Measurements from ENCODE around the gene MTNR1A.

The MTNR1A gene

GRCh38 chr4:186570193-186570996 is 15.0 kb upstream of the MTNR1A start:
- TF ChIP-seq EZH2 (IDR thresholded peaks at IDR 0.05; ENCODE audit: borderline replicate concordance, low read depth, low read length, severe bottlenecking) (no peak), CTCF (IDR thresholded peaks at IDR 0.05; ENCODE audit: borderline replicate concordance, extremely low read depth, low read length, poor library complexity, severe bottlenecking) (no peak)
- no peak overlapping the region for H3K9ac ChIP-seq (ENCODE audit: low read depth, low read length)
- no peak overlapping the region for H3K4me2 ChIP-seq (ENCODE audit: insufficient read depth, low read length)
- DNase-seq (no peak), ATAC-seq (ENCODE audit: insufficient read depth, low read depth) (no peak)
- H3K4me3 ChIP-seq (ENCODE audit: low read depth in 1 of 2, low read length in 2 of 2) = no peak overlapping the region
- H3K27me3 ChIP-seq (ENCODE audit: insufficient read depth, low read length, poor library complexity) = no peaks in the 10 kb centered on the region
- H3K9me3 ChIP-seq (ENCODE audit: insufficient read depth, low read length, severe bottlenecking) = no peaks in the 10 kb centered on the region
- no peaks in the 10 kb centered on the region for H3K36me3 ChIP-seq (ENCODE audit: insufficient read depth, low read length)
- H3K27ac ChIP-seq (ENCODE audit: low read length) = no peak overlapping the region
- H2AFZ ChIP-seq (ENCODE audit: low read depth, low read length) = no peak overlapping the region
- no peaks in the 10 kb centered on the region for H3K79me2 ChIP-seq (ENCODE audit: insufficient read depth, low read length)
- no peaks in the 10 kb centered on the region for H4K20me1 ChIP-seq (ENCODE audit: insufficient read depth, low read length)
- H3K4me1 ChIP-seq (ENCODE audit: insufficient read depth, low read length) = no peaks in the 10 kb centered on the region

- no peak overlapping the region for H3K27ac ChIP-seq (ENCODE audit: low read length)
- TF ChIP-seq CTCF (IDR thresholded peaks at IDR 0.05; ENCODE audit: borderline replicate concordance, extremely low read depth, low read length, poor library complexity, severe bottlenecking) = no peak
- TF ChIP-seq EZH2 (IDR thresholded peaks at IDR 0.05; ENCODE audit: borderline replicate concordance, low read depth, low read length, severe bottlenecking) = no peak
- no peaks in the 10 kb centered on the region for H3K27me3 ChIP-seq (ENCODE audit: insufficient read depth, low read length, poor library complexity)
- no peak for ATAC-seq (ENCODE audit: insufficient read depth, low read depth)
- no peaks in the 10 kb centered on the region for H3K9me3 ChIP-seq (ENCODE audit: insufficient read depth, low read length, severe bottlenecking)
- no peaks in the 10 kb centered on the region for H4K20me1 ChIP-seq (ENCODE audit: insufficient read depth, low read length)
- H3K79me2 ChIP-seq (ENCODE audit: insufficient read depth, low read length) = no peaks in the 10 kb centered on the region
- H3K4me3 ChIP-seq (ENCODE audit: low read depth in 1 of 2, low read length in 2 of 2) = no peak overlapping the region
- no peak overlapping the region for H2AFZ ChIP-seq (ENCODE audit: low read depth, low read length)
- no peak overlapping the region for H3K9ac ChIP-seq (ENCODE audit: low read depth, low read length)
- no peaks in the 10 kb centered on the region for H3K36me3 ChIP-seq (ENCODE audit: insufficient read depth, low read length)
- no peak for DNase-seq
- H3K4me2 ChIP-seq (ENCODE audit: insufficient read depth, low read length) = no peak overlapping the region
- no peaks in the 10 kb centered on the region for H3K4me1 ChIP-seq (ENCODE audit: insufficient read depth, low read length)
Observed at GRCh38 chr4:186569533-186570192, 14.3 kb upstream of the MTNR1A start.

GRCh38 chr4:186566068-186566467 is 10.7 kb upstream of the MTNR1A start:
- TF ChIP-seq CTCF (IDR thresholded peaks at IDR 0.05; ENCODE audit: borderline replicate concordance, extremely low read depth, low read length, poor library complexity, severe bottlenecking) (no peak), EZH2 (IDR thresholded peaks at IDR 0.05; ENCODE audit: borderline replicate concordance, low read depth, low read length, severe bottlenecking) (no peak)
- H3K9ac ChIP-seq (ENCODE audit: low read depth, low read length) = no peak overlapping the region
- no peaks in the 10 kb centered on the region for H3K36me3 ChIP-seq (ENCODE audit: insufficient read depth, low read length)
- H3K4me1 ChIP-seq (ENCODE audit: insufficient read depth, low read length) = no peaks in the 10 kb centered on the region
- H4K20me1 ChIP-seq (ENCODE audit: insufficient read depth, low read length) = no peaks in the 10 kb centered on the region
- H2AFZ ChIP-seq (ENCODE audit: low read depth, low read length) = no peak overlapping the region
- no peak overlapping the region for H3K4me3 ChIP-seq (ENCODE audit: low read depth in 1 of 2, low read length in 2 of 2)
- H3K27me3 ChIP-seq (ENCODE audit: insufficient read depth, low read length, poor library complexity) = no peaks in the 10 kb centered on the region
- H3K27ac ChIP-seq (ENCODE audit: low read length) = no peak overlapping the region
- no peaks in the 10 kb centered on the region for H3K79me2 ChIP-seq (ENCODE audit: insufficient read depth, low read length)
- H3K9me3 ChIP-seq (ENCODE audit: insufficient read depth, low read length, severe bottlenecking) = no peaks in the 10 kb centered on the region
- no peak for DNase-seq
- ATAC-seq (ENCODE audit: insufficient read depth, low read depth) = no peak
- H3K4me2 ChIP-seq (ENCODE audit: insufficient read depth, low read length) = no peak overlapping the region
